Left cardiac atrium (tissue), 4 donors: ENCODE data around the gene CDC42BPB. TPM values are rescaled to one million over a fixed set of nuclear protein-coding genes. Genes with fewer than 3 reads are reported as not detected.

Source experiments
- ATAC-seq, 2 donors: fragments of 200-7000 bp; cut with Tn5 transposase; one replicate each; pipeline ENCODE4 v1.9.1; 2020; ENCODE audit warnings: mild to moderate bottlenecking in 2 of 2, moderate library complexity in 2 of 2
- DNase-seq: peaks from one replicate; pipeline ENCODE4 v3.0.0-alpha.2; 2020
- intact Hi-C, 2 donors: fragments of 100-400 bp; cut with DNase I; formaldehyde crosslinking; loops; one replicate each; pipeline versions ENCODE4 v1.14.1 to v1.15.1; 2022 to 2023
- total RNA-seq, 2 donors: library from RNA; stranded (reverse); fragmentation: NEBNext Ultra II Directional; extraction: Animal tissue kit (Norgen Biotek cat#: 25700); gene quantifications; one replicate each; pipeline ENCODE4 v1.2.1, GENCODE V29; 2021
- donor health status: DM: no; HTN: yes; CAD: no.
- donor health status: DM: no; HTN: yes; CAD: no; lungs with severe emphysema.
- donor health status: DM: yes; HTN: yes; CAD: no.
- donor health status: Dilated cardiomyopathy.

The CDC42BPB gene
- total RNA-seq, 2 donors from 2014 or later = 57.3 to 79.2 TPM

DNA sequence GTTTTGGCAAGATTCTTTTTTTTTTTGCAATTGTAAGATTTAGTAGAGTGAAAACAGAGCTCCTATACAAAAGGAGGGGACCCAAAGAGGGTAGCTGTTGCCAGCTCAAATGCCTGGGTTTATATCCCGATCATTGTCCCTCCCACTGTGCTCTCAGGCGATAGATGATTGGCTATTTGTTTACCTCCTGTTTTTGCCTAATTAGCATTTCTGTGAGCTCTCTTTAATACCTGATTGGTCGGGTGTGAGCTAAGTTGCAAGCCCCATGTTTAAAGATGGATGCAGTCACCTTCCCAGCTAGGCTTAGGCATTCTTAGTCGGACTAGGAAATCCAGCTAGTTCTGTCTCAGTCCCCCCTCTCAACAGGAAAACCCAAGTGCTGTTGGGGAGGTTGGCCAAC lies 39.0 kb upstream of the CDC42BPB start:
- no peak for DNase-seq
- intact Hi-C loops = no loop called here
- ATAC-seq = no peak

DNA sequence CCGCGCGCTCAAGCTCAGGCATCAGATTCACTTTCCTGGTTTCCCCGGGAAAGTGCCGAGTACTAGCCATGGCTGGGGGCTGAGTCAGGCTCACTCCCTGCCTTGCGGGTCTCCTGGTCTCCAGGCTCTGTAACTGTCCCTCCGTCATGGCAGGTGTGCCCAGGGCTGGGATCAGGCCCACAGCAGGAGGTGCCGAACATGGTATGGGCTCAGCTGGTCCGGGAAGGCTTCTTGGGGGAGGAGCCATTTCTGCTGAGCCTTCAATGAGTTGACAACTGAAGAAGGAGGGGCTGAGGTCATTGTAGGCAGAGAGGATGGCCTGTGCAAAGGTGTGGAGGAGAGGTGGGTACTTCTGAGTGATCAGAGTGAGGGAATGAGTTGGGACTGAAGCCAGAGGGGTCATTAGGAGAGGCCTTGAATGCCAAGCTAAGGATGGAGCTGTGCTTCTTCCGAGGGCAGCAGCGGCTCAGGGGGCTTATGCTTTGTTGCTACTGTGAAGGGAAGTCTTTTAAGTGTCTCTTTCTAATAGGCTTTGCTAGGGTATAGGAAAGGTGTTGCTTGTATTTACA lies 37.9 kb upstream of the CDC42BPB start:
- ATAC-seq = no peak
- intact Hi-C loops = no loop called here
- peak; percentile 17 for DNase-seq

DNA sequence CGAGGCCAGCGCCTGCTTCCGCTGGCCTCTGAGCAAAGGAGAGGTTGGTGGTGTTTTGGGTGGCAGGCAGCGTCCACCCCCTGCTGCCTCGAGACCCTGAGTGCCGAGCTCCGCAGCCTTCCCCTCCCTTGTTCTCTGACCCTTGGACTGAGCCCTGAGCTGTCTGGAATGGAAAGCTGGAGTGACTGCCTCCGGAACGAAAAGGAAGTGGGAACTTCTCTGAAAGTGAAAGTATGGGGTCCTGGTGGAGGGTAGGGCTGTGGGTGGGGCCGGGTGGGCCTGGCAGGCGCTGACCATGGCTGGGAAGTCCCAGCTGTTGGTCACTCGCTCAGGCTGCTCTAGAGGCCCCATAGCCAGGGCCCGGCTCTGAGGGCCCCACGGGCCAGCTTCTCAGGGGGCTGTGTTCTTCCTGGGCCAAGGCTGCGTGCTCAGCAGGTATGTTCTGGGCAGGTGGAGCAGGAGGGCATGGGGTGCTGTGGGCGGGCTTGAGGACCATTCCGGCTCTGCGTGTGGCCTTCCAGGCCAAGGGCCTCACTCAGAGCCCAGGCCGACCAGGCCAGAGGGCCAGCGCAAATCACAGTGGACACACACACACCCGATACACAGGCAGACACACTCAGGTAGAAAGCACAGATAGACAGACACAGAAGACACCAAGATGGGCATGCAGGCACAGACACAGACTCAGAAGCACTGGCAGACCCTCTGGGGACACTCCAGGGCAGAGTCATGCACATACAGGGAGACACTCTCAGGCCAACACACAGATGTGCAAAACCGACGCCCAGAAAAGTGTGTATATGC lies 37.3 kb upstream of the CDC42BPB start, which contains the start of gene EXOC3L4:
Gene EXOC3L4 (plus strand): TSS at position 320 of the 804 bp plus-strand sequence. CDS start 5,495 bp downstream, outside the sequence.
- no peak for DNase-seq
- intact Hi-C loops = no loop called here
- ATAC-seq = peak; percentile 19 to 34

DNA sequence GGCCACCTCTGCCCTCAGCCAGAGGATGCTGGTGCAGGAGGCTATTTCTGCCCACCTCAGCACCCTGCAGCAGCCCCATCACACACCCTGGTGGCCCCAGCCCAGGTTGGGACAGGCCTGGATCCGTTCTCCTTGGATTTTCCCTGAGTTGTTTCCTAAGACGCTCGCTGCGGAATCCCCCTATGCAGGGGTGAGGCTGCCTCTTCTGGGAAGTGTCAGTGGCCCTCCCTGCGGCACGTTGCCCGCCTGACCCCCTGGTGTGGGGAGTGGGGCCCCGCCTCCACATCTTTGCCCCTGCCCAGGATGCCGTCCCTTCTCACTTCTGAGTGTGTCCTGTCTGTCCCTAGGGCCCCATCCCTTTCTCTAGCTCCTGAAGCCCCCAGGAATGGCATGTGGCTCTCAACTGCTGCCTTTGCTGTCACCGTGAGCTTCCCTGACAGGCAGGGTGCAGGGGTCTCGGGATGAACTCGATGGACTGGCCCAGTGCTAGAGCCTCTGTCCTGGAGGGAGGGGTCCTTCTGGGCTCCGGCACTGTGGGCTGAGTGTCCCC lies 36.6 kb upstream of the CDC42BPB start:
- intact Hi-C loops = no loop called here
- ATAC-seq (no peak), DNase-seq (no peak)

DNA sequence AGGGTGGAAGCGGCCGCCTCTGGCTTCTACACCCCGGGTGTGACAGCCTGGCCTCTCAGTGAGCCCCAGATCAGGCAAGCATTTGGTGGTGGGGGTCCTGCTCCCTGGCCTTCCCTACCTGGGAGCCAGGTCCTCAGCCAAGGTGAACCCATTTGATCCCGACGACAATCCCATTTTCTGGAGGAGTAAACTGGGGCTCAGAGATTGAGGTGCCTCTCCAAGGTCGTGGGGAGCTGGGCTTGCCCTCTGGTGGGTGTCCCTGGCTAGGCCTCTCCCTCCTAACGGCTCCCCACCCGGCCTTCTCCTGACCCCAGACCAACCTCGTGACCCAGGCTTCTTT lies 34.5 kb upstream of the CDC42BPB start:
- DNase-seq = no peak
- no peak for ATAC-seq
- intact Hi-C loops = no loop called here

DNA sequence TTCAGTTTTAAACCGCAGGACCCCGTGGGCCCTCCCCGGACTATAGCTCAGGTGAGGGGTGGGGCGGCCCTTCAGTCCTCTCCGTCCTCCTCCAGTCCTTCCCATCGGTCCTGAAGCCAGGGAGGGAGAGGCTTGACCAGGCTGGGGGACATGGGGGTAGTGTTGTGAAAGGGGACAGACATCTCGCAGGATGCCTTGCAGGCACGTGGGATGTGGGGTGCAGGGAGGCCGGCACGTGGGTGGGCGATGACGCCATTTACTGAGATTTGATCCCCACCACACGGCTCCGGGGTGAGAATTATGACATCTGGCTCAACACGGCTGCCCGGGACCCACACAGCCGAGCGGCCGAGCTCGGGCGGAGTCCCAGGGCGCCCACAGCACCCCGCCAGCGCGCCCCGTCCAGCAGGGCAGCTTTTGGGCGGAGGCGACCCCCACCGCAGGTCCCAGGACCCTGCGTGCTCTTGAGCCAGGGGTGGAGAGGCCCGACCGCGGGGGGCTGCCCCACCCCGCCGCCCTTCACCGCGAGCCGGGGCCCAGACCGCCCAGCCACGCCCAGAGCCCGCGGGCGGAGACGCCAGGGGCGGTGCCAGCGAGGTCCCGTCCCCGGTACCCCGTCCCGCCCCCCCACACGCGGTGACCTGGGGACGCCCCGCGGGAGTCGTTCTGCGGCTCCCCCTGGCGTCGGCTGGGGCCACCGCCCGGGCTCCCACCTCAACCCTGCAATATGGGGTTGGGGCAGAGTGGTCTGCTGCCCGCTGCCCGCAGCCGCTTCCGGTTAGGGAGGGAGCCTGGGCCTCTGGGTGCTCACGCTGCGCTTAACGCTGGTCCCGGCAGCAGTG lies 33.9 kb upstream of the CDC42BPB start:
- ATAC-seq (peak; percentile 68 to 72), DNase-seq (peak; percentile 66)
- intact Hi-C loops = no loop called here

DNA sequence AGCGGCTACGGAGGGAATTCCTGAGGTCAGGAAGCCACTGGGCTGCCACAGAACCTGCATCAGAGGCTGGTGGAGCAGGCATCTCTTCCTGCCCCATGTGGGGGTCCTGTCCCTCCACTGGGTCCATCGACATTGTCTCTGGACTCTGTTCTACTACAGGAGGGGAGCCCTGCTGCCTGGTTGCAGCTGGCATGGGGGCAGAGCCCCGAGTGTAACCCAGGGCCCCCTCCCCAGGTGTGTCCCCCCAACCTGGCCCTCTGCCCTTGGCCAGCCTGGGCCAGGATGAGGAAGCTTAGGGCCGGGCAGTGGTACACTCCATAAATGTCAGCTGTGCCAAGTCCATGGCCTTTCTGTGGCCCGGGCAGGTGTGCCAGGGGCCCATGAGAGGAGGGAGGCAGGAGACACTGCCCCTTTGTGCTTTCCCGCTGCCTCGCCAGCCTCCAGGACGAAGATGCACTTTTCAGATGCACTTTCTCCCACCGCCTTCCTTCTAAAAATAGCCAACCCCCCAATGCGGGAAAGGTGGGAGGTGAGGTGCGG lies 33.2 kb upstream of the CDC42BPB start:
- DNase-seq = peak; percentile 20
- intact Hi-C loops = no loop called here

DNA sequence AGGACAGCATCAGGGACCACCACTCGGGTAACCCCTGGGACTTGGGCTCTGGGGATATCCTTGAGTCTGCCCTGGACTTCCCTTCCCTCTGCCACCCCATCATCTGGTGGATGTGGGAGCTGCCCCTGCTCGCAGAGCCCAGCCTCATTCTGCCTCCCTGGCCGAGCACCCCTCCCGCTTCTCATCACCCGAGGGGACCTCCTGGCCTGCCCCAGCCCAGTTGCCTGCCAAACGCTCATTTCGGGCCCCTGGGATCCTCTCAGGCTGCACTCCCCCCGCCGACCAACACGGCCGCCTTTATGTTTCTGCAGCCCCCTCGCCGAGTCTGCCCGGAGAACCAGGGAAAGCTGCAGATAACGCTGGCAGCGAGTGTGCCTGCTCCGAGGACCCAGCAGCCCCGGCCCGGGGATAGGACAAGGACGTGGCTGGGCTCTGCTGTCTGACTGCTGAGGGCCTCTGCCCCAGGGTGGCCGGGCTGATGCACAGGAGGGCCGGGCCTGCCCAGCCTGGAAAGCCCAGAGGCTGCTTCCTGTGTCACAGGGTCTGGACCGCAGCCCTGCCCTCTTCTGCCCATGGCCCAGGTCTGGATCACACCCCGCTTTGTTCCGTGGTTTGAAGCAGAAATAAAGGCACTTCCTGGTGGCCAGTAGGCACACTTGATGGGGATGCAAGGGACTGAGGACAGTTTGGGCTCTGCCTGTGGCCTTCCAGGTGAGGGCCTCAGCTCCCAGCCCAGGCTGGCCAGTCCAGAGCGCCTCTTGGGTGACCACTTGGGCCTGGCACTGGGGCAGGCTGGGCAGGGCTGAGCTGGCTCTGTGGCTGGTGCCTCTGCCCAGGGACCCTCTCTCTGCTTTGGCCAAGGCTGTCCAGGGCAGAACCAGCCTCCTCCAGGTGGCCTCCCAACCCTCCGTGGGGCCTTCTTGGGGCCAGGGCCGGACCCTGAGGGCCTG lies 32.3 kb upstream of the CDC42BPB start:
- peak; percentile 20 for DNase-seq
- ATAC-seq = no peak
- intact Hi-C loops = loop anchor here in 1 of 2 donors (5.0 kb wide), 1 partner anchor 203 kb away; no protein-coding TSS in a partner anchor

More for the DNA sequence above, 33.2 kb upstream of the CDC42BPB start:
- no peak for ATAC-seq

DNA sequence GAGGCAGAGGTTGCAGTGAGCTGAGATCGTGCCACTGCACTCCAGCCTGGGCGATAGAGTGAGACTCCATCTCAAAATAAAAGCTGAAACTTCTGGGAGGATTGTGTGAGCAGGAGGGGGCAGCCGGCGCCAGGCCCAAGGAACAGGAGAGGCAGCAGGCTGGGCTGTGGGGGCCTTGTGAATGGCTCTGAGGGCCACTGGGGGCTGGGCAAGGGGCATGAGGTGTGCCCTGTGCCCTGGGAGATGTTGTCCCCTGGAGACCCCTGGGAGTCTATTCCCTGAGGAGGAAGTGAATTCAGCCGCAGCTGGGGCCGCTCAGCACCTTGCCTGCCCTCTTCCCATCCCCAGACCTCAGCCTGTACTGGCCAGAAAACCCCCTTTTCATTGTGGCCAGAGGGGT lies 31.6 kb upstream of the CDC42BPB start:
- intact Hi-C loops = loop anchor here in 1 of 2 donors (5.0 kb wide), 1 partner anchor 203 kb away; no protein-coding TSS in a partner anchor
- ATAC-seq (no peak), DNase-seq (no peak)

DNA sequence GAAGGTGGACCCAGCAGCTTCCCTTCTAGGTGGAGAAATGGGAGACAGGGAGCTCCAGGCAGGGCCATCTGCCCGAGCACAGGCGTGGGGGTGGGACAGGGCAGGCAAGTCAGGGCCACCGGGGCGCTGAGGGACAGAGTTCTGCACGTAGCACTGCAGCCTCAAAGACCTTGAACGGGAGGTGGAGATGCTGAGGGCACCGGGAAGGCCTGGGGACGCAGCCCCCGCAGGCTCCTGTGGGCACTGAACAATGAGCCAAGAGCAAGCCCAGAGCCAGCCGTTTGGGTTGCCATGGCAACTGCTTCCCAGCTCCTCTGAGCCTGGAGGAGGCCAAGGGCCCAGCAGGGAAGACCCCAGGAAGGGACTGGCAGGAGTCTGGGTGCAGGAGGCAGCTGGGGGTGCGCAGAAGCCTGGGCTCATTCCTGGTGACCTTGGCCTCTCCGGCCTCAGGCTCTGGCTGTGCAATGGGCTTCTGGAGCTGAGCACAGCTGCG lies 30.0 kb upstream of the CDC42BPB start:
- intact Hi-C loops = loop anchor here in 1 of 2 donors (5.0 kb wide), 1 partner anchor 205 kb away; no protein-coding TSS in a partner anchor
- DNase-seq (no peak), ATAC-seq (no peak)

DNA sequence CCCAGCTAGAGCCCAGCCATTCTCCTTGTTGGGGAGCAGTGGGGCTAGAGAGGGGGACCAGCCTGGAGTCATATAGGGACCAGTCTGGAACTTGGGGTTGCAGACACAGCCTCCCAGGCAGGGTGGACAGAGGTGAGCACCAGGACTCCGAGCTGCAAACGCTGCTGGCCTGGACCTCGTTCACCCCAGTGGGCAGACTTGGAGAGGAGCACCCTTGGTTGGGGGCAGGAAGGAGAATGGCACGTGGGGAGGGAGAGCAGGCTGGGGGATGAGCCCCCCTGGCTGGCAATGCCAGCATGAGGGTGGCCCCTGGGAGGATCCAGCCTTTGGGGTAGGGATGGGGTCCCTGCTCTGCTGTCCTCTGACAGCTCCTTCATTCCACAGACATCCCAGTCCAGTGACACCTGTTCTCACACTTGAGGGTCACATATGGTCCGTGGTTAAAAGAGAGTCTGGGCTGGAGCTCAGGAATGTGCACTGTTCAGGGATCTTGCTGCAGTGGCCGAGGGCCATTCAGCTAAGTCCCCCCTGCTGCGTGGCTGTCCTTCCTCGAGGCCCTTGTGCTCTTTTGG lies 29.5 kb upstream of the CDC42BPB start:
- ATAC-seq = no peak
- DNase-seq = no peak
- intact Hi-C loops = loop anchor here in 1 of 2 donors (5.0 kb wide), 1 partner anchor 205 kb away; no protein-coding TSS in a partner anchor

DNA sequence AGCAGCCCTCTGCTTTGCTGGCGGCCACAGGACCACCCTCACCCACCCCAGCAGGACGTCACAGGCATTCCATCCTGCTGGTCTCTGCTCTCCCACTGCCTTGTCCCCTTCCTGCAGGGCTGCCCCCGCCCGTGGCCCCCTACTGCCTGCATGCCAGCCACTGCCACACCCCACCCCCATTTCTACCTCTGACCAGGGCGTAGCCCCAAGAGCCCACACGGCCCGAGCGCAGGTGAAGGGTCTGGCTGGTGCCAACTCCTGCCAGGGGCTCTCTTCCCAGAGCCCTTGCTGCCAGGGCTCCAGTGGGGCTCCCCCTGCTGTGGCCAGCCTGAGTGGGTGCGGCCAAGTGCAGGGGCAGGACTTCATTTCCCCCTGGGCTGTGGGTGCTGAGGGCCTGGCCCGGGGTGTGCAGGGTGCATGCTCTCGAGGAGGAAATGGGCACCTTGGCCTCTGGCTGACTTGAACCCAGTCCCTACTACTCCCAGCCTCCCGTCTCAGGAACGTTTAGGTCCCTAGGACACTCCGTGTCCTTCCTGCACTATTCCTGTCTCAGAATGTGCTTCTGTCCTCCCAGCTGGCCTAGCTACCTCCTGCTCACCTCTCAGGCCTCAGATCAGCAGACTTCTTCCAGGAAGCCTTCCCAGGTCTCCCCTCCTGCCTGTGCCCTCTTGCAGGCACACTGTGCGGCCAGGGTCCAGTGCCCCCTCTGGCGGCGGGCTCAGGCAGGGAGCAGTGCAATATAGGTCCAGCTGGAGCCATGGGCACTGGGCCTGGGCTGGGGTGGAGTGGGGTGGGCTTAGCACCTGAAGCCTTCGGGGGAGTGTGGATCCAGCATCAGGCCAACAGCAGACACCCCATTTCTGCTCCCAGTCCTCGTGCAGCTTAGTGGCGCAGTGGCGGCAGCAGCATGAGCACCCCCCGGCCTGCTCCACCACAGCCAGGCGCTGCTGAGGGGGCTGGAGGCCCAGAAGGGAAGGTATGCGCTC lies 28.1 kb upstream of the CDC42BPB start:
- DNase-seq (no peak), ATAC-seq (no peak)
- intact Hi-C loops = loop anchor here in 1 of 2 donors (5.0 kb wide), 1 partner anchor 207 kb away; no protein-coding TSS in a partner anchor

DNA sequence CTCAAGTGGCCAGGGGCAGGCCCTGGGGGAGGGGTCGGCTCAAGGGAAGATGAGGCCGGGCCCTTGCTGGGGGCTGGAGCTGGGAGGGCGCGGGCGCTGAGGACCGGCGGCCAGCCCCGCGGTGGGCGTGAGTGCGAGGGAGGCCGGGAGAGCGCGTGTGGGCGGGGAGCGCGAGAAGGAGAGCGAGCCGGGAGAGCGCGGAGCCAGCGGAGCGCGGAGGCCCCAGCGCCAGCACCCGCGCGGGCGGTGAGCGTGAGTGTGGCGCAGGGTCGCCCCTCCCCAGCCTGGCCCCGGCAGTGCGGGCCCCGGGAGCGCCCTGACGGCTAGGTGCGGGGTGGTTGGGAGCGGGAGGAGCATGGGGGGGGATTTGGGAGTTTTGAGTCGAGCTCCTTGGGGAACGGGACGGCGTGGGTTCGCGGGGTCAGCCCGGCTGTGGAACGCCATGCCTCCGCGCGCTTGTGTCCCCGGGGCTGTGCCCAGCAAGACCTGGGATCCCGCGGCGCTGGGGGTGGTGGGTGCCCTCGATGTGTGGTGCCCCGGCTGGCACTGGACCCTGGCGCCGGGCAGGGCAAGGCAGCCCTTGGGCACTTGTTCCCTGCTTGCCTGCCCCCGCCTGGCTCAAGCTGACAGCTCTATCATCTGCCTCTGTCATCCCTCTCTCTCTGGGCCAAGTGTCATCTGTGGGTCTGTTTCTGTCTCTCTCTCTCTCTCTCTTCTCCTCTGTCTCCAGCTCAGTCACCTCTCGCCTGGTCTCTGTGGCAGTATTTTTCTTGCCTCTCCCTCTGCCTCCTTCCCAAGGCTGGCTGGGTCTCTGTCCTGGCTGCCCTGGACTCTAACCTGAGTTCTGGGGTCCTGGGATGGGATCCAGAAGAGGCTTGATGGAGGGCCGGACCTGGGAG lies 26.9 kb upstream of the CDC42BPB start, which contains the start of gene LBHD2:
Gene LBHD2 (plus strand): TSS at position 190 of the 899 bp plus-strand sequence. CDS start 1,803 bp downstream, outside the sequence.
- no peak for DNase-seq
- intact Hi-C loops = no loop called here
- peak; percentile 62 to 70 for ATAC-seq

DNA sequence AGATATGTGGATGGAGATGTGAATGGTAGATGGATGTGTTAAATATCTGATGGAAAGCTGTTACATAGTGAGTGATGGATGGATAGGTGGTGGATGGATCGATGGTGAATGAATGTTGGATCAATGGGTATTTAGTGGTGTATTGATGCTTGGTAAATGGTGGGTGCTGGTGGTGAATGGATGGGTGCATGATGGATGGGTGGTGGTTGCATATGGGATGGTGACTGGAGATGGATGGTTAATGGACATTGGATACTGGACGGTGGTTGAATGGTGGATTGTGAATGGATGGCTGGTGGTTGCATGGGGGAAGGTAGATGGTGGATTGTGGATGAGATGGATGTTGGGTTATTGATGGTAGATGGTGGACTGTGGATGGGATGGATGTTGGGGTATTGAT lies 24.6 kb upstream of the CDC42BPB start:
- DNase-seq (no peak), ATAC-seq (no peak)
- intact Hi-C loops = no loop called here
